ENCODE results near the gene ARID5A. TPM values are rescaled to one million over a fixed set of nuclear protein-coding genes. Genes with fewer than 3 reads are reported as not detected.

ARID5A gene
- total and polyA plus RNA-seq, 7 donors: 12.9 to 73.6 (median 29.9) TPM

DNA sequence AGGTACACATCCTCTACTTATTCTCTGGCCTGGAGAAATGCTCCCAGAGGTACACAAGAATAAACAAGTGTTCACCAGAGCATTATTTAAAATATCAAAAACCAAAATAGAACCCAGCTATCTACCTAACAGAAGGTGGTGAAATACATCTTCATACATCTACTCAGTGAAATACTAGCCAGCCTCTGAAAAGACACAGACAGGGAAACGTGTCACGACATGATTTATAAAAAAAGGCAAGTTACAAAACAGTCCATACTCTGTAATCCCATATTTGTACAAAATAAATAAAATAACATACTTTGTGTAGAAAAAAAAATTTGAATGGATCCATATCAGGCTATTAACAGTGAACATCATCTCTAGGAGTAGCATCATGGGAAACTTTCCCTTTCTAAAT, 63.4 kb downstream of the ARID5A start:
- peaks cover 39% of the 10 kb centered on the region for H3K4me1 ChIP-seq
- TF ChIP-seq, protein P1, sequence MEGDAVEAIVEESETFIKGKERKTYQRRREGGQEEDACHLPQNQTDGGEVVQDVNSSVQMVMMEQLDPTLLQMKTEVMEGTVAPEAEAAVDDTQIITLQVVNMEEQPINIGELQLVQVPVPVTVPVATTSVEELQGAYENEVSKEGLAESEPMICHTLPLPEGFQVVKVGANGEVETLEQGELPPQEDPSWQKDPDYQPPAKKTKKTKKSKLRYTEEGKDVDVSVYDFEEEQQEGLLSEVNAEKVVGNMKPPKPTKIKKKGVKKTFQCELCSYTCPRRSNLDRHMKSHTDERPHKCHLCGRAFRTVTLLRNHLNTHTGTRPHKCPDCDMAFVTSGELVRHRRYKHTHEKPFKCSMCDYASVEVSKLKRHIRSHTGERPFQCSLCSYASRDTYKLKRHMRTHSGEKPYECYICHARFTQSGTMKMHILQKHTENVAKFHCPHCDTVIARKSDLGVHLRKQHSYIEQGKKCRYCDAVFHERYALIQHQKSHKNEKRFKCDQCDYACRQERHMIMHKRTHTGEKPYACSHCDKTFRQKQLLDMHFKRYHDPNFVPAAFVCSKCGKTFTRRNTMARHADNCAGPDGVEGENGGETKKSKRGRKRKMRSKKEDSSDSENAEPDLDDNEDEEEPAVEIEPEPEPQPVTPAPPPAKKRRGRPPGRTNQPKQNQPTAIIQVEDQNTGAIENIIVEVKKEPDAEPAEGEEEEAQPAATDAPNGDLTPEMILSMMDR (IDR thresholded peaks at IDR 0.05): no peak
- 31 to 82% (median 33%) methylated on average over 2 of the region's 2 CpGs for WGBS, 3 donors
- H3K27ac ChIP-seq: peak overlapping the region; percentile 92
- H3K36me3 ChIP-seq (ENCODE audit: insufficient read depth in 1 of 2, low read depth in 1 of 2): peaks cover 16 to 95% of the 10 kb centered on the region in 2 donors
- DNase-seq (no peak), ATAC-seq (no peak)
- no peaks in the 10 kb centered on the region for H3K9me3 ChIP-seq
- no peak overlapping the region for H3K4me3 ChIP-seq
- intact Hi-C loops (cut with DNase I): loop anchor here (5.0 kb wide), 1 partner anchor 37 kb away; the partner anchor contains the start of gene KANSL3 (in 2 of the 2)
- H3K27me3 ChIP-seq (ENCODE audit: insufficient read depth in 3 of 3, low read length in 2 of 3): no peaks in the 10 kb centered on the region

DNA sequence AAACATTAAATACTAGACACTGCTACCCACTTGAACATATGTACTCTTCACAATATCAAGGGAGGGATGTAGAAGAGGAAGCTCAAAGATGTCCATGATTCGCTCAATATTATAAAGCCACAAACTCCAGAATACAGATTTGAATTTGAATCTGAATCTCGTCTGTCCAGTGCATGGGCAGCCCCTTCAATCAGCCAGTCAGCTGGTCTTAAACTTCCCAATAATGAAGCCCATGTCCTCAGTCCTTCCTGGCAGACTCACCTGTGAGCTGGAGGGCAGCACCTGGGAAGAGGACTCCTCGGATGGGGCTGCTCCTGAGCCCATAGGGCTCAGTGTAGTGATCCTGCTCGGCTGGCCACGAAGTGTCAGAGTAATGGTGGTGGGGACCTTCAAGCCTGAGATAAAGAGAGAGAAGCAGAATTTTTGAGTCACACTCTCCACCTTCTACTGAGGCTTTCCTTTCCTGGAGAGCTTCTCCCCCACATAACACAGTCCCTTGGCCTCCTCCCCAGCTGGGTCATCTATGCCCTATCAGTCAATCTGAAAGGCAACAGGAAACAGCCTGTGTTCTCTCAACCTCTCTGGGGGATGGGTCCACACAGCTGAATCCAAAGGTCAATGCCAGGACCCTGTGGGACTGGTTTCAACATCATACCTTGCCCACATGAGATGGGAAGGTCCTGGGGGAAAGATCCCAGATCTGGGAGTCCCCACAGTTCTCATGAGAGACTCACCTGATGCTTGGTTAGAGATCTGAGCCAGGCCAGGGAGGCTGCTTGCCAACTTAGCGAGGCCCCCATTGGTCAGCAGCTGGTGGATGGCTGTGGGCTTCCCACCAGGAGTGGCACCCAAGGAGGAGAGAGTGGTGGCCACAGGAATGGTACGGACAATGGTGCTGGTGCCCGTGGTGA, 65.1 kb downstream of the ARID5A start:
- Histone ChIP-seq H3K36me3 (ENCODE audit: insufficient read depth in 1 of 2, low read depth in 1 of 2) (peaks cover 12 to 95% of the 10 kb centered on the region in 2 donors), H3K4me1 (peaks cover 47% of the 10 kb centered on the region), H3K27me3 (ENCODE audit: insufficient read depth in 3 of 3, low read length in 2 of 3) (no peaks in the 10 kb centered on the region), H3K4me3 (no peak overlapping the region), H3K9me3 (no peaks in the 10 kb centered on the region), H3K27ac (peak overlapping the region; percentile 92)
- TF ChIP-seq, protein P1 (IDR thresholded peaks at IDR 0.05): no peak
- intact Hi-C loops (cut with DNase I): loop anchor here in 1 of 2 donors (5.0 kb wide), 1 partner anchor 36 kb away; the partner anchor contains the start of gene KANSL3
- no peak for ATAC-seq
- DNase-seq: no peak
- WGBS, 3 donors: 86 to 95% (median 90%) methylated on average over 8 of the region's 8 CpGs

Other genes with a start within 250 kb of the ARID5A start
- gene SNRNP200, start 231.2 kb upstream of the ARID5A start, total RNA-seq: 10 to 100 TPM; 61.1 to 83.1 (median 77.6) TPM
- gene SNRNP200, start 231.2 kb upstream of the ARID5A start, polyA plus RNA-seq: 10 to 100 TPM; 47.6 to 73.7 (median 69.5) TPM
- 1 to 10 TPM in 2 of 4 donors, under 1 TPM in 2; 0.42 to 1.2 (median 0.92) TPM for gene ITPRIPL1, start 211.4 kb upstream of the ARID5A start, total RNA-seq
- under 1 TPM; 0.31 to 0.60 (median 0.38) TPM for gene ITPRIPL1, start 211.4 kb upstream of the ARID5A start, polyA plus RNA-seq
- under 1 TPM; 0.32 to 0.62 (median 0.51) TPM for gene NCAPH, start 201.0 kb upstream of the ARID5A start, total RNA-seq
- gene NCAPH, start 201.0 kb upstream of the ARID5A start, polyA plus RNA-seq: under 1 TPM; 0.30 to 0.43 (median 0.31) TPM
- gene NEURL3, start 31.4 kb upstream of the ARID5A start, total RNA-seq: under 1 TPM in 1 of 4 donors, not detected in 3; 0.59 TPM
- gene NEURL3, start 31.4 kb upstream of the ARID5A start, polyA plus RNA-seq: under 1 TPM in 2 of 3 donors, not detected in 1; 0.09 TPM
- 10 to 100 TPM; 49.2 to 55.3 (median 50.6) TPM for gene KANSL3, start 101.6 kb downstream of the ARID5A start, total RNA-seq
- gene KANSL3, start 101.6 kb downstream of the ARID5A start, polyA plus RNA-seq: 100 to 1,000 TPM in 1 of 3 donors, 10 to 100 TPM in 2; 25.9 to 101 (median 32.6) TPM
- gene FER1L5, start 106.0 kb downstream of the ARID5A start, total RNA-seq: not detected
- gene FER1L5, start 106.0 kb downstream of the ARID5A start, polyA plus RNA-seq: under 1 TPM in 1 of 3 donors, not detected in 2; 0.01 TPM
- gene LMAN2L, start 203.3 kb downstream of the ARID5A start, total RNA-seq: 10 to 100 TPM; 10.0 to 20.7 (median 12.9) TPM
- 10 to 100 TPM in 2 of 3 donors, 1 to 10 TPM in 1; 8.6 to 24.1 (median 12.7) TPM for gene LMAN2L, start 203.3 kb downstream of the ARID5A start, polyA plus RNA-seq
- gene CNNM4, start 224.2 kb downstream of the ARID5A start, total RNA-seq: 10 to 100 TPM in 3 of 4 donors, 1 to 10 TPM in 1; 9.9 to 28.8 (median 14.3) TPM
- gene CNNM4, start 224.2 kb downstream of the ARID5A start, polyA plus RNA-seq: 10 to 100 TPM in 1 of 3 donors, 1 to 10 TPM in 2; 2.7 to 13.6 (median 4.1) TPM